PC-9 (cell line): ENCODE data around the gene CLCA1. TPM values are rescaled to one million over a fixed set of nuclear protein-coding genes. Genes with fewer than 3 reads are reported as not detected.

Source experiments
- BruUV-seq: library from RNA; stranded (reverse); fragments of 400-500 nt; replicated peaks from 2 replicates; lab custom pipeline; 2021; lab: Mats Ljungman, UMichigan
- CTCF ChIA-PET: fragments of 300-600 bp; sonication (Branson Sonifier 250); formaldehyde crosslinking; loops from one replicate; lab custom pipeline; 2022; ENCODE audit warnings: antibody characterized with exemption; lab: Charles Lee
- POLR2A ChIA-PET: fragments of 300-600 bp; sonication (Branson Sonifier 250); formaldehyde crosslinking; loops from one replicate; lab custom pipeline; 2022; ENCODE audit warnings: antibody characterized with exemption; ENCODE audit not compliant: unreplicated experiment; lab: Charles Lee
- DNase-seq, 2 experiments: peaks; one replicate each; pipeline versions ENCODE4 v3.0.0 to v3.0.0-alpha.2; 2015 to 2022; ENCODE audit warnings: mixed read lengths in 1 of 2
- H2AFZ ChIP-seq: fragments of 200-600 bp; sonication (generic); 2 replicates; pipeline ENCODE4 v1.8.1; 2017; ENCODE audit warnings: antibody characterized with exemption
- H3F3A ChIP-seq: fragments of 200-600 bp; sonication (generic); 2 replicates; pipeline ENCODE4 v1.8.1; 2017; ENCODE audit warnings: antibody characterized with exemption, mild to moderate bottlenecking, low read depth; ENCODE audit not compliant: insufficient read depth
- H3K27ac ChIP-seq: fragments of 200-600 bp; sonication (generic); 2 replicates; pipeline ENCODE4 v1.6.1; 2016; ENCODE audit warnings: mixed run types
- H3K27me3 ChIP-seq: fragments of 200-600 bp; sonication (generic); 2 replicates; pipeline ENCODE4 v1.6.1; 2016; ENCODE audit warnings: low read depth, mixed run types; ENCODE audit not compliant: insufficient read depth
- H3K36me3 ChIP-seq: fragments of 200-600 bp; sonication (generic); 2 replicates; pipeline ENCODE4 v1.6.1; 2016; ENCODE audit warnings: low read depth, mixed run types
- H3K4me1 ChIP-seq: fragments of 200-600 bp; sonication (generic); replicated peaks from 2 replicates; pipeline ENCODE4 v1.6.1; 2016; ENCODE audit warnings: mixed run types; ENCODE audit not compliant: insufficient read depth
- H3K4me2 ChIP-seq: fragments of 200-600 bp; sonication (generic); 2 replicates; pipeline ENCODE4 v1.6.1; 2017; ENCODE audit warnings: mixed run types
- H3K4me3 ChIP-seq: fragments of 200-600 bp; sonication (generic); 2 replicates; pipeline ENCODE4 v1.6.1; 2016; ENCODE audit warnings: mixed run types
- H3K79me2 ChIP-seq: fragments of 200-600 bp; sonication (generic); 2 replicates; pipeline ENCODE4 v1.6.1; 2017; ENCODE audit warnings: low read depth, mixed run types
- H3K9me2 ChIP-seq: fragments of 200-600 bp; sonication (generic); 2 replicates; pipeline ENCODE4 v1.8.1; 2017; ENCODE audit warnings: mild to moderate bottlenecking; ENCODE audit not compliant: insufficient read depth
- H3K9me3 ChIP-seq: fragments of 200-600 bp; sonication (generic); 2 replicates; pipeline ENCODE4 v1.8.1; 2016; ENCODE audit warnings: low read depth; ENCODE audit not compliant: insufficient read depth
- H4K20me1 ChIP-seq: fragments of 200-600 bp; sonication (generic); 2 replicates; pipeline ENCODE4 v1.8.1; 2017; ENCODE audit not compliant: insufficient read depth
- EZH2 ChIP-seq: fragments of 200-600 bp; sonication (generic); IDR thresholded peaks from 2 replicates; pipeline ENCODE4 v1.8.0; 2017; ENCODE audit warnings: antibody characterized with exemption, low read depth
- intact Hi-C: fragments of 100-400 bp; cut with micrococcal nuclease; formaldehyde crosslinking; loops from one replicate; pipeline ENCODE4 v1.10.0; 2022; ENCODE audit not compliant: unreplicated experiment
- total RNA-seq: library from RNA; stranded (reverse); gene quantifications from 2 replicates; pipeline ENCODE4 v1.2.3, GENCODE V29; 2021
- TF ChIP-seq, protein P1 (sequence below): fragments of 200-600 bp; sonication (generic); conservative IDR thresholded peaks from 2 replicates; pipeline ENCODE4 v1.6.1; 2017; ENCODE audit warnings: mixed run types, antibody characterized with exemption, mild to moderate bottlenecking, moderate library complexity

Gene CLCA1
- total RNA-seq, 1 experiment from 2014 or later = not detected

GRCh38 chr1:86461482-86461881 lies 7.2 kb upstream of the CLCA1 start:
- H3K9me3 ChIP-seq = no peaks in the 10 kb centered on the region
- no peaks in the 10 kb centered on the region for H3K36me3 ChIP-seq
- no peaks in the 10 kb centered on the region for H3K4me1 ChIP-seq
- H3K27ac ChIP-seq = no peak overlapping the region
- no peaks in the 10 kb centered on the region for H3K79me2 ChIP-seq
- H3F3A ChIP-seq = no peaks in the 10 kb centered on the region
- no peaks in the 10 kb centered on the region for H3K27me3 ChIP-seq
- intact Hi-C loops = no loop called here
- no peaks in the 10 kb centered on the region for H4K20me1 ChIP-seq
- CTCF ChIA-PET = interaction anchor here (0.6 kb wide), 1 partner anchor 234 kb away, joined by 5 read pairs; no protein-coding TSS in a partner anchor
- no peak overlapping the region for H3K4me2 ChIP-seq
- DNase-seq = no peak
- H3K4me3 ChIP-seq = no peak overlapping the region
- no peak overlapping the region for H2AFZ ChIP-seq
- H3K9me2 ChIP-seq = no peaks in the 10 kb centered on the region
- POLR2A ChIA-PET = no interaction called here
- BruUV-seq = no TSS peak
- TF ChIP-seq, protein P1, sequence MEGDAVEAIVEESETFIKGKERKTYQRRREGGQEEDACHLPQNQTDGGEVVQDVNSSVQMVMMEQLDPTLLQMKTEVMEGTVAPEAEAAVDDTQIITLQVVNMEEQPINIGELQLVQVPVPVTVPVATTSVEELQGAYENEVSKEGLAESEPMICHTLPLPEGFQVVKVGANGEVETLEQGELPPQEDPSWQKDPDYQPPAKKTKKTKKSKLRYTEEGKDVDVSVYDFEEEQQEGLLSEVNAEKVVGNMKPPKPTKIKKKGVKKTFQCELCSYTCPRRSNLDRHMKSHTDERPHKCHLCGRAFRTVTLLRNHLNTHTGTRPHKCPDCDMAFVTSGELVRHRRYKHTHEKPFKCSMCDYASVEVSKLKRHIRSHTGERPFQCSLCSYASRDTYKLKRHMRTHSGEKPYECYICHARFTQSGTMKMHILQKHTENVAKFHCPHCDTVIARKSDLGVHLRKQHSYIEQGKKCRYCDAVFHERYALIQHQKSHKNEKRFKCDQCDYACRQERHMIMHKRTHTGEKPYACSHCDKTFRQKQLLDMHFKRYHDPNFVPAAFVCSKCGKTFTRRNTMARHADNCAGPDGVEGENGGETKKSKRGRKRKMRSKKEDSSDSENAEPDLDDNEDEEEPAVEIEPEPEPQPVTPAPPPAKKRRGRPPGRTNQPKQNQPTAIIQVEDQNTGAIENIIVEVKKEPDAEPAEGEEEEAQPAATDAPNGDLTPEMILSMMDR = no peak
- no peak for TF ChIP-seq EZH2

DNA sequence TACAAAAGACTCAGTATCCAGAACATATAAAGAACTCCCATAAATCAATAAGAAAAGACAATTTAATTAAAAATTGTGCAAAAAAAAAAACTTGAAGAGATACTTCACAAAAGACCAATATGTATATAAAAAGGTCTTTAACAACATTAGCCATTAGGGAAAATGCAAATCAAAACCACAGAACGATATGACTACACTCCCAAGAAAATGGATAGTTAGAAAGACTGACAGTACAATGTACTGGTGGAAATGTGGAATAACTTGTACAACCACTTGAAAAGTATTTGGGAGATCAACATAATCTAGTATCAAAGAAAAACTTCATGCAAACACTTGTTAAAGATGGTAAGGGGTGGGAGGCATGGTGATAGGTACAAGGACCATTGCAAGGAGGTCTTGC lies 3.9 kb upstream of the CLCA1 start:
- H3K4me1 ChIP-seq = no peaks in the 10 kb centered on the region
- no peaks in the 10 kb centered on the region for H3K9me2 ChIP-seq
- H3K36me3 ChIP-seq = no peaks in the 10 kb centered on the region
- CTCF ChIA-PET = no interaction called here
- H2AFZ ChIP-seq = no peak overlapping the region
- no peak overlapping the region for H3K4me3 ChIP-seq
- H3K27ac ChIP-seq = no peak overlapping the region
- no TSS peak for BruUV-seq
- H3K4me2 ChIP-seq = no peak overlapping the region
- no peaks in the 10 kb centered on the region for H3K79me2 ChIP-seq
- no peak for TF ChIP-seq EZH2
- TF ChIP-seq, protein P1 = no peak
- H3K9me3 ChIP-seq = no peaks in the 10 kb centered on the region
- no peaks in the 10 kb centered on the region for H3K27me3 ChIP-seq
- DNase-seq = no peak
- no peaks in the 10 kb centered on the region for H3F3A ChIP-seq
- POLR2A ChIA-PET = no interaction called here
- no peaks in the 10 kb centered on the region for H4K20me1 ChIP-seq
- intact Hi-C loops = no loop called here

DNA sequence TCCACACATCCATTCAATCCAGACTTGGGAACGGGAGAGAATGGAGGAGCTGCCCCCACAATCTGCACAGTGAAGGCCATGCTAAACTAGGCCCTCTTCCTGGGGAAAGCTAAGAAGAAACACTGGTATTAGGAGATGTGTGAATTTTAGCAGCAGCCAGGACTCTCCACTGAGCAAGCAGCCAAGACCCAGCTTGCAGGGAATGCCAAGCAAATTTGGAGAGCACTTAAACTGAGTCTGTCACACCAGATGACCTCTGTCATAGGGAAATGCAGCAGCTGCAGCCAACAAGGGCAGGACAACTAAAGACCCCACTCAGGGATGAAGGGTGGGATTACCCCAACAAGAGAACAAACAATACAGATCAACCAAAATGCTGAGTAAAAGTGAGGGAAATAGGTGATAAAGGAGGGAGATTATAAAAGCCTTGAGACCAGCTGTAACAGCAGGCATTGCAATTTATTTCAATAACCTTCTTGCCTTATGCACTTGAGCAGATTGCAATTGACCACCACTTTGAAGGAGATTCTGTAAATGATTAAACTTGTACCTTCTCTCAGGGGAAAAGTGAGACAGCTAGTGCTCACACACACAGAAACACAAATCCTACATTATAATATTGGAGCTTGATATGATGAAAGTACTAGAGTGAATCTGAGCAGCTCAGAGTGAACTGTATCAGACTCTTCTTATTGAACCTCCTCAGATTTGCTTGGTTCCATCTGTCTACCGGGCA lies 2.5 kb upstream of the CLCA1 start:
- no peaks in the 10 kb centered on the region for H3K79me2 ChIP-seq
- CTCF ChIA-PET = no interaction called here
- H2AFZ ChIP-seq = no peak overlapping the region
- no peaks in the 10 kb centered on the region for H3K4me1 ChIP-seq
- TF ChIP-seq EZH2 = no peak
- TF ChIP-seq, protein P1 = no peak
- intact Hi-C loops = no loop called here
- no peaks in the 10 kb centered on the region for H3K36me3 ChIP-seq
- no peak for DNase-seq
- H3K9me3 ChIP-seq = no peaks in the 10 kb centered on the region
- H3K9me2 ChIP-seq = no peaks in the 10 kb centered on the region
- no peaks in the 10 kb centered on the region for H3F3A ChIP-seq
- POLR2A ChIA-PET = no interaction called here
- H3K27me3 ChIP-seq = no peaks in the 10 kb centered on the region
- H3K4me3 ChIP-seq = no peak overlapping the region
- H3K27ac ChIP-seq = no peak overlapping the region
- H3K4me2 ChIP-seq = no peak overlapping the region
- H4K20me1 ChIP-seq = no peaks in the 10 kb centered on the region
- BruUV-seq = no TSS peak
